K562 (cell line): ENCODE data around the gene LRRC25. TPM values are rescaled to one million over a fixed set of nuclear protein-coding genes. Genes with fewer than 3 reads are reported as not detected.
"Not testable (repeated sequence)": the region's sequence is repeated elsewhere in the genome, so short reads cannot be mapped to it uniquely, and the experiment has no call there.

ENCODE experiments used
- ATAC-seq: fragments of 200-7000 bp; cut with Tn5 transposase; 3 replicates; pipeline ENCODE4 v1.9.1; 2020; ENCODE audit warnings: moderate library complexity
- BruUV-seq: library from RNA; stranded (reverse); fragments of 400-500 nt; replicated peaks from 2 replicates; lab custom pipeline; 2021; lab: Mats Ljungman, UMichigan
- CTCF ChIA-PET: fragments of 300-600 bp; formaldehyde crosslinking; extraction: SDS; loops from one replicate; lab custom pipeline; 2021; ENCODE audit warnings: low intra/inter-chr PET ratio; lab: Yijun Ruan, JAX
- POLR2A ChIA-PET: fragments of 300-600, 350-650 bp; sonication (Branson Sonifier 250); formaldehyde crosslinking; extraction: SDS; loops from one replicate; lab custom pipeline; 2021; ENCODE audit warnings: antibody characterized with exemption, inconsistent platforms; lab: Yijun Ruan, JAX
- DNase-seq, 4 experiments: peaks; one replicate each; pipeline versions ENCODE4 v3.0.0 to v3.0.0-alpha.2; 2011 to 2018; ENCODE audit warnings: low spot score in 3 of 4, mixed read lengths in 3 of 4; ENCODE audit errors: extremely low read depth in 1 of 4
- FAIRE-seq: peaks from 2 replicates; lab custom pipeline; 2011; peaks lifted over from hg19 to GRCh38; lab: Jason Lieb, UNC
- H2AFZ ChIP-seq: 2 replicates; pipeline ENCODE4 v1.6.0; 2011; ENCODE audit warnings: low read depth, low read length, control low read depth, inconsistent platforms
- H3K27ac ChIP-seq: fragments of 200-600 bp; 3 replicates; pipeline ENCODE4 v1.8.0; 2011; ENCODE audit warnings: low read depth, mild to moderate bottlenecking, control low read depth, inconsistent platforms, low read length, moderate library complexity, mixed read lengths; ENCODE audit errors: extremely low read depth
- H3K27me3 ChIP-seq, 2 experiments: fragments of 300-600 bp in 1 of 2; 2 replicates in 1 of 2; 3 replicates in 1 of 2; pipeline versions ENCODE4 v1.6.0 to v1.8.0; 2011; ENCODE audit warnings: inconsistent platforms in 2 of 2, low read length in 2 of 2, mild to moderate bottlenecking in 1 of 2, mixed read lengths in 1 of 2, moderate library complexity in 1 of 2; ENCODE audit not compliant: control insufficient read depth in 2 of 2, insufficient read depth in 2 of 2
- H3K36me3 ChIP-seq: fragments of 300-600 bp; 3 replicates; pipeline ENCODE4 v1.8.0; 2011; ENCODE audit warnings: mild to moderate bottlenecking, low read length, inconsistent platforms; ENCODE audit not compliant: control insufficient read depth, insufficient read depth
- H3K4me1 ChIP-seq, 2 experiments: fragments of 200-600 bp in 1 of 2; replicated peaks in 1 of 2; 2 replicates in 1 of 2; 3 replicates in 1 of 2; pipeline versions ENCODE4 v1.5.1 to v1.8.0; 2011; ENCODE audit warnings: inconsistent platforms in 2 of 2, low read length in 2 of 2, mild to moderate bottlenecking in 1 of 2, mixed read lengths in 1 of 2, moderate library complexity in 1 of 2; ENCODE audit not compliant: control insufficient read depth in 2 of 2, insufficient read depth in 2 of 2
- H3K4me2 ChIP-seq: 2 replicates; pipeline ENCODE4 v1.6.1; 2011; ENCODE audit warnings: low read length, control low read depth, inconsistent platforms, mixed read lengths; ENCODE audit not compliant: insufficient read depth
- H3K4me3 ChIP-seq: fragments of 200-600 bp; sonication (generic), shearing (Covaris generic); 2 replicates; pipeline ENCODE4 v1.5.1; 2016; ENCODE audit warnings: control low read depth, inconsistent platforms
- H3K79me2 ChIP-seq: fragments of 200-600 bp; 3 replicates; pipeline ENCODE4 v1.8.0; 2011; ENCODE audit warnings: low read length, inconsistent platforms; ENCODE audit not compliant: control insufficient read depth, insufficient read depth
- H3K9ac ChIP-seq, 2 experiments: 2 replicates each; pipeline versions ENCODE4 v1.6.0 to v1.6.1; 2011; ENCODE audit warnings: low read depth in 2 of 2, low read length in 2 of 2, control low read depth in 1 of 2, inconsistent platforms in 1 of 2, mild to moderate bottlenecking in 1 of 2, mixed read lengths in 1 of 2; ENCODE audit not compliant: insufficient read depth in 1 of 2
- H3K9me1 ChIP-seq: one replicate; pipeline ENCODE4 v1.6.0; 2011; ENCODE audit warnings: inconsistent platforms, mild to moderate bottlenecking, low read length, moderate library complexity; ENCODE audit not compliant: control insufficient read depth, insufficient read depth
- H3K9me3 ChIP-seq: replicated peaks from 2 replicates; pipeline ENCODE4 v1.5.1; 2011; ENCODE audit warnings: low read depth, low read length, inconsistent platforms; ENCODE audit not compliant: control insufficient read depth, insufficient read depth
- H4K20me1 ChIP-seq: replicated peaks from 2 replicates; pipeline ENCODE4 v1.6.1; 2011; ENCODE audit warnings: low read length, inconsistent platforms, mixed read lengths; ENCODE audit not compliant: control insufficient read depth, insufficient read depth
- CC2D1A ChIP-seq: fragments of 450-650 bp; IDR thresholded peaks from 2 replicates; pipeline ENCODE4 v1.6.1; 2017; ENCODE audit warnings: mild to moderate bottlenecking
- CEBPB ChIP-seq: fragments of 450-650 bp; IDR thresholded peaks from 2 replicates; pipeline ENCODE4 v1.6.1; 2016; ENCODE audit warnings: missing genetic modification characterization, missing compliant biosample characterization
- CEBPG ChIP-seq, 3 experiments: fragments of 200-800 bp in 1 of 3; sonication (Bioruptor generic) in 1 of 3; sonication (generic) in 1 of 3; formaldehyde crosslinking in 1 of 3; IDR thresholded peaks in 2 of 3; conservative IDR thresholded peaks in 1 of 3; 2 replicates each; pipeline versions ENCODE4 v1.6.1 to v1.8.0; 2016 to 2022; ENCODE audit warnings: missing compliant biosample characterization in 2 of 3, missing genetic modification characterization in 2 of 3, mild to moderate bottlenecking in 1 of 3, missing genetic modification reagents in 1 of 3
- PTTG1 ChIP-seq: fragments of 450-650 bp; IDR thresholded peaks from 2 replicates; pipeline ENCODE4 v1.6.1; 2016; ENCODE audit warnings: low read depth, mild to moderate bottlenecking, missing genetic modification characterization, missing compliant biosample characterization
- TSC22D4 ChIP-seq: fragments of 450-650 bp; IDR thresholded peaks from 2 replicates; pipeline ENCODE4 v1.6.1; 2016; ENCODE audit warnings: missing genetic modification characterization, missing biosample characterization, control low read depth
- ZBTB43 ChIP-seq: sonication (generic); formaldehyde crosslinking; IDR thresholded peaks from 2 replicates; pipeline ENCODE4 v1.8.0; 2023; ENCODE audit warnings: mild to moderate bottlenecking, missing genetic modification reagents
- ZNF146 ChIP-seq: IDR thresholded peaks from one replicate; pipeline ENCODE4 v1.6.1; 2018; ENCODE audit warnings: missing compliant biosample characterization; ENCODE audit not compliant: unreplicated experiment
- ZNF23 ChIP-seq: fragments of 250-450 bp; sonication (Bioruptor Pico); IDR thresholded peaks from 2 replicates; pipeline ENCODE4 v1.4.0; 2020; ENCODE audit warnings: mild to moderate bottlenecking
- ZNF354B ChIP-seq: fragments of 250-450 bp; sonication (Bioruptor Pico); IDR thresholded peaks from 2 replicates; pipeline ENCODE4 v1.4.0; 2020
- WGBS: fragments of 100-300 bp; shearing (Covaris generic); methylation state at CpG from one replicate; pipeline ENCODE4 v1.1.6; 2016; ENCODE audit warnings: low coverage, mixed read lengths; ENCODE audit not compliant: insufficient coverage; ENCODE audit errors: missing lambda C conversion rate; 5-methylcytosine and 5-hydroxymethylcytosine counted together
- in situ Hi-C: fragments of 300-500 bp; cut with MboI; formaldehyde crosslinking; loops from 4 replicates; pipeline ENCODE4 v1.15.0; 2018; ENCODE audit warnings: inconsistent platforms, mixed read lengths
- intact Hi-C: fragments of 100-400 bp; cut with micrococcal nuclease; formaldehyde crosslinking; loops from 2 replicates; pipeline ENCODE4 v1.14.2; 2022
- polyA plus RNA-seq, 8 experiments: library from polyadenylated mRNA; depleted of rRNA in 4 of 8; stranded (reverse) in 5 of 8; unstranded in 3 of 8; fragments of >200 nt; fragmentation: Nextera tagmentation in 2 of 8; fragmentation: Illumina TruSeq in 1 of 8; extraction: Ambion mirVana in 2 of 8; extraction: Trizol in 1 of 8; gene quantifications; 2 replicates each; pipeline versions ENCODE4 v1.2.1 to v1.2.3, GENCODE V29; 2011 to 2014; ENCODE audit warnings: inconsistent platforms in 1 of 8, missing spikeins in 1 of 8
- total RNA-seq, 7 experiments: library from RNA; depleted of rRNA in 6 of 7; stranded (reverse); fragments of >200 nt in 6 of 7; fragmentation: Illumina TruSeq in 2 of 7; extraction: Trizol in 2 of 7; gene quantifications; 2 replicates each; pipeline versions ENCODE4 v1.2.1 to v1.2.3, GENCODE V29; 2011 to 2021; ENCODE audit warnings: low replicate concordance in 1 of 7

LRRC25 gene
- total and polyA plus RNA-seq, 9 of the 15 experiments (the other 6 are each of a cell fraction or from before 2014, with no cell fraction given) = 0.07 to 0.36 (median 0.10) TPM; not detected in 3

- CTCF ChIA-PET, H3K9ac ChIP-seq, H4K20me1 ChIP-seq, intact Hi-C loops, H2AFZ ChIP-seq, H3K4me3 ChIP-seq, H3K9me1 ChIP-seq, H3K9me3 ChIP-seq, H3K4me2 ChIP-seq, BruUV-seq, H3K27ac ChIP-seq, in situ Hi-C loops, ATAC-seq, H3K27me3 ChIP-seq, H3K4me1 ChIP-seq, DNase-seq, FAIRE-seq: not testable (repeated sequence)
- POLR2A ChIA-PET = interaction anchor here (0.6 to 2.4 kb wide), 5 partner anchors 10 to 91 kb away, joined by 3 to 15 read pairs (median 4); partner anchors contain the start of gene GDF15
- H3K79me2 ChIP-seq = peaks cover 11% of the 10 kb centered on the region; the same call in 2 of the 3 replicates
- peaks cover 62% of the 10 kb centered on the region for H3K36me3 ChIP-seq
- WGBS = 97% methylated on average over 6 of the region's 7 CpGs
Observed at GRCh38 chr19:18354743-18355142, 42.7 kb downstream of the LRRC25 start.

GRCh38 chr19:18353378-18354005, 43.9 kb downstream of the LRRC25 start:
- H3K79me2 ChIP-seq = peaks cover 11% of the 10 kb centered on the region; the same call in 2 of the 3 replicates
- 91% methylated on average over 8 of the region's 8 CpGs for WGBS
- H4K20me1 ChIP-seq = no peaks in the 10 kb centered on the region
- POLR2A ChIA-PET = interaction anchor here (0.6 to 2.4 kb wide), 2 partner anchors 35 to 75 kb away, joined by 3 to 15 read pairs; no protein-coding TSS in a partner anchor
- H3K27me3 ChIP-seq = no peaks in the 10 kb centered on the region
- TF ChIP-seq PTTG1 (tag) = no peak
- no peak for TF ChIP-seq ZBTB43 (CRISPR knock-in tag)
- no peak for TF ChIP-seq ZNF23
- TF ChIP-seq TSC22D4 (tag) = no peak
- peak; percentile 96 for TF ChIP-seq CEBPB (tag)
- no peak for TF ChIP-seq CC2D1A
- peak; percentile 39 for TF ChIP-seq ZNF146 (CRISPR knock-in tag)
- no peak for TF ChIP-seq ZNF354B
- TF ChIP-seq CEBPG (CRISPR knock-in tag; IDR thresholded peaks at IDR 0.05) = peak; percentile 51; the same call in 1 of the 2 replicates
- peak; percentile 75 to 96 for TF ChIP-seq CEBPG (tag; conservative IDR thresholded peaks at IDR 0.05 in 1 of 2, IDR thresholded peaks at IDR 0.05 in 1 of 2)
- in situ Hi-C loops = no loop called here
- ATAC-seq = no peak
- no peak for DNase-seq
- H3K4me3 ChIP-seq = no peak overlapping the region
- CTCF ChIA-PET = no interaction called here
- no peak overlapping the region for H3K9ac ChIP-seq
- H3K9me1 ChIP-seq = no peaks in the 10 kb centered on the region
- H3K36me3 ChIP-seq = peaks cover 54% of the 10 kb centered on the region
- no peaks in the 10 kb centered on the region for H3K9me3 ChIP-seq
- BruUV-seq = no TSS peak
- H3K4me1 ChIP-seq = peaks cover 0 to 4% of the 10 kb centered on the region in 2 experiments; a peak in 1 of 5 replicates
- FAIRE-seq = no peak
- no peak overlapping the region for H2AFZ ChIP-seq
- no peak overlapping the region for H3K4me2 ChIP-seq
- no peak overlapping the region for H3K27ac ChIP-seq
- intact Hi-C loops = no loop called here
